NCI-H2029 treated with DMSO at 0.1 percent for 48 hours (cell line): Measurements from ENCODE around the gene CAV2.

Experiments used
- DNase-seq: peaks from one replicate; lab custom pipeline; 2025; lab: John Stamatoyannopoulos, UW

CAV2 gene

GRCh38 chr7:116524609-116525297 is 25.2 kb downstream of the CAV2 start, which contains the start of gene CAV1:
CAV1 (plus strand) TSS chr7:116525036; CDS start chr7:116525063, 27 bp downstream.
- DNase-seq = no peak

- DNase-seq = no peak
Observed at GRCh38 chr7:116525298-116525912, 25.9 kb downstream of the CAV2 start.

GRCh38 chr7:116525913-116526861 is 26.6 kb downstream of the CAV2 start:
- DNase-seq = no peak

DNA sequence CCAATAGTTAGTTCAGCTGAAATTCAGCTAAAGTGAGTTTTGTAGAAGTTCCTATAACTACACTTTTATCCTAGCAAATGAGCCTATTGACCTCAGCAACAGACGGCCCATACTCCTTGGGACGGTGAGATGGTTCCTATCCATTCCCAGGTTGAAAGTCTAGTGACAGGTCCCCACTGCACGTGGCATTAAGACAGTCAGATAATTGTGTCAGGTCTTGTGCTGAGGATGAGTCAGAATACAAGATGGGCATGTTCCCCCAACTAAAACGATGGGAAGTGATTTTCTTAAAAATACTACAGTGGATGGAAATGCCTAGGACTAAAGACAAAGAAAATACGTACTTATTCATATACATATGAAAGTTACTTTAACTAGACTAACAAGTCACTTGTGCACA is 27.4 kb downstream of the CAV2 start:
- no peak for DNase-seq

- no peak for DNase-seq
Observed at GRCh38 chr7:116527521-116527920, 28.0 kb downstream of the CAV2 start.

GRCh38 chr7:116528008-116528789 is 28.7 kb downstream of the CAV2 start:
- no peak for DNase-seq

GRCh38 chr7:116529250-116529649 is 29.7 kb downstream of the CAV2 start:
- DNase-seq = no peak

- DNase-seq = no peak
Observed at GRCh38 chr7:116530107-116530820, 30.7 kb downstream of the CAV2 start.

DNA sequence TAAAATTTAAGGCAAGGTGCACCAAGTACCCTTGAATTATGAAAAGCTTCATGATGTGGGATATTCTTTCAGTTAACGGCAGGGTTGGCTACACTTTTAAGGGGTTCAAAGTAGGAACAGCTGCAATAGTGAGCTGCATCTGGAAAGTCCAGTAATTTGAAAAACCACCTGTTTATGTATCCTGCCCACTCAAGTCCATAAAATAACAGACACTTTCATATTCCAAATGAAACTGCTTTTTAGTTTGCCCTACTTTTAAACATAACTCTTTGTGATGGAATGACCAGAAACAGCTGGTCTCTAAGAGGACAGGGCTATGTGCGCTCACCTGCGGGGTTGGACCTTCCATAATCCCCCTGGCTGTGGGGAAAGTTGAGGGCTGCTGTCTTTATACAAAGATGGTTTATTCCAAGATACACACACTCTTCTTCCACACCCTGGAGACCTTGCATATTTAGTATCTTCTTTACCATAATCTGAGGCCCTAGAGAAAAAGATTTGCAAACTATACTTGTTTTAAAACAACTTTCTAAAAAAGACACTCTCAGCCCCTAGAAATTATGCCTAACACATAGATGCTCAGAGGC is 32.7 kb downstream of the CAV2 start:
- no peak for DNase-seq

DNA sequence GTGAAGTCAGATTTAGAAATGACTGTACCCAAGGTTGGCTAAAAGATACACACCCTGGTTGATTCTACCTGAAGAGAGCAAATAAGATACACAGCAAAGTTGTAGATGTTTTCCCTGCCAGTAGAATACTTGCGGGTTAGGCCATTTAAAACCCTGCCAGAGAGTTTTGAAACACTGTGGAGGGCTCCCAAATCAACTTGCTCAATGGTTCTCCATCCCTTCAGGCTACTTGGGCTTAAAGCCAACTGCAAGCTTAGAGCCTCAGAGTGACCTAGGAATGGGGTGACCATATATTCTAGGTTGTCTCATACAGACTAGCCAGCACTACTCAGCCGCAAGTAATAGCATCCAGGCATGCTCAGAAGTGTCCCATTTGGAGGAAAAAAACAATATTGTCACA is 35.3 kb downstream of the CAV2 start:
- DNase-seq = no peak

DNA sequence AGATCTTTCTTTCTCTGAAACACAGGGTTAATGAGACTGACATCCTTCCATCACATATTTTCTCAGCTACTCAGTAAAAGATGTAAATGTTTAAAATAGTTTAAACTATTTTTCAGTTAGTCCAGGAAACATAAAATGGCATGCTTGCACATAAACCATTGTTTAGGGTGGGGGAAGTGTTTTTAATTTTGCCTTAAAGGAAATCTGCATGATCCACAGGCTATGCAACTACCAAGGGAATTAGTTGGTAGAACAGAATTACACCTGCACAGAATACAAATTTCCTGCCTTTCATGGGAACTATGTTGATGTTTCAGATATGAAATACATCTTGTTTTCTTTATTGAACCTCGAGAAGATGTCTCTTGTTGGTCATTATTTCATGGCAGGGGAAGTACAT is 35.9 kb downstream of the CAV2 start:
- DNase-seq = no peak

- DNase-seq = no peak
Observed at GRCh38 chr7:116538138-116538537, 38.6 kb downstream of the CAV2 start.

- DNase-seq = no peak
Observed at GRCh38 chr7:116539879-116540278, 40.3 kb downstream of the CAV2 start.

- no peak for DNase-seq
Observed at GRCh38 chr7:116540743-116541142, 41.2 kb downstream of the CAV2 start.

GRCh38 chr7:116541951-116542350 is 42.4 kb downstream of the CAV2 start:
- no peak for DNase-seq

DNA sequence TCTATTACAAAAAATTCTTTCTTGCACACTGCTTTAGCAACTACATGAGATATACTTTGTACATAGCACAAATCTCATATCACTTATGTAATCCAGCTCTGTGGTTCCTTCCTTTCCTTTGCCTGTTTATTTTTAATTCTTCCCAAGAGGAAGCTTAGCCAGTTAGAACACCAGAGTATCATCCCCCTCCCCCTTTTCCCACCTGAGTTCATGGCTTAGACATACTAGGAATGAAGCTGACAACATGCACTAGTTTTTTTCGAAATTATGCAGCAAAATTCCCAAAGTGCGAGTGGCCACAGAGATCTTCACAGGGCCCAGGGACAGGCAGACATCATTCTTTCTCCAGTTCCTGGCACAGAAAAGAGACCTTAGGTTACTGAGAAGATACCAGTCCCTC is 43.1 kb downstream of the CAV2 start:
- DNase-seq = no peak

DNA sequence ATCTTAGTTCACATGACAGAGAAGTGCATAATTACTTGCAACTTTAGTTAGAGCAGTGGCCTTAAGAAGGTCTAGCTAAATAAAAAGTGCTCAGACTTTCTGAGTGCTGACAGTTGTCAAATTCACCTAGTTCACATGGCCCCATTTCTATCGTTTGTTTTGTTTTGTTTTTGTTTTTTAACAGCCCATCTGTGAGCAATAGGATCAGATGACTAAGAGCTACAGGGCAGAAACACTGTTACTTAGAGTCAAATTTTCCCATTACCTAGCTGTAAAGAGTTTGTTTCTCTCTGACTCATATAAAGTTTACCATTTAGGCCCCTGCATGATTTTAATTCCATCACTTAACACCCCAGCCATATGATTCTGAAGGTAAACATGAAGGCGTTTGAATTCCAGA is 44.1 kb downstream of the CAV2 start:
- DNase-seq = no peak

DNA sequence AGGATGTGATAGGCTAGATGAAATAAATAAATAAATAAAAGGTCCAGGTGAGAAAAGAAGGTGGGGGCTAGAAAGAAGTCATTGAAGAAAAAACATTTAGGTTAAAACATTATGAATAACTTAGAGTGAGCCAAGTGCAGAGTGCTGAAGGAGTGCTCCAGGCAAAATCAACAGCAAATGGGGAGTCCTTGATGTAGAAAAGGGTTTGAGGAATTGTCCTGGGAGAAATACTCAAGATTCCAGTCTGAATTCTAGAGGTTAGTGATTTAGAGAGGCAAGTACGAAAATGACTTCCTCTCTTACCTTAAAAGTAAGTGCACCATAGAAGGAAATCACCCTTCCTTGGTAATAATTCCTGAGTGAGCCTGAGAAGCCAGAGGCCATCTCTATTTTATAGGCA is 44.9 kb downstream of the CAV2 start:
- no peak for DNase-seq

DNA sequence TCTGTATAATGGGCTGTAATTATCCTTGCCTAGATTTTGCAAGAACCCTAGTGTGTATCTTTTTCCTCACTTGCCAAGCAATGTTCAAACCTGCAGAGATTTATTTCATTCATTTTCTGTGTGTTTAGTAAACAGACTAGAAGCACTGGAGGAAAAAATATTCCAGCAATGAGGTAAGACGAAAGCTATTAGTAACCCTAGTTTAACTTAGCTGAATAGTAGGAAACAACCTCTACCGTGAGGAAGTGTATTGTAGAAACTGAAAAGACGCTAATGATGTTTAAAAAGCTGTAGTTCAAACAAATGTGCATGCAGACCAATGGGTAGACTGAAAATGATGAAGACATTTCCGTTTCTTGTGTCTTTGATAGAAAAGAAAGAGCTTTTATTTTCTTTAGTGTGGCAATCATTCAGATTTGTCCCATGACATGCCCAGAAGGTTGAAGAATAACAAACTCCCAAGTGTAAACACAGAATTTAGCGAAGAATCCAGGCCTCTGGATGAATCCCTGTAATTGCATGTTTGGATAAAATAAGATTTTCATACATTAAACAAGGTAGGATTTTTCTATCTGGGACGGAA is 46.0 kb downstream of the CAV2 start:
- no peak for DNase-seq

- DNase-seq = no peak
Observed at GRCh38 chr7:116546054-116546453, 46.5 kb downstream of the CAV2 start.

- no peak for DNase-seq
Observed at GRCh38 chr7:116546916-116547315, 47.4 kb downstream of the CAV2 start.
